Right atrium auricular region (tissue), 2 donors: ENCODE measurements around the gene ADAMTS17. TPM values are rescaled to one million over a fixed set of nuclear protein-coding genes. Genes with fewer than 3 reads are reported as not detected.

Source experiments
- DNase-seq: peaks from one replicate; pipeline ENCODE4 v3.0.0-alpha.2; 2019; ENCODE audit warnings: low spot score
- H3K27ac ChIP-seq, 2 donors: fragments of 200-600 bp; sonication (generic); 1 replicate in 1 of 2; 2 replicates in 1 of 2; pipeline ENCODE4 v1.5.1; 2016 to 2019
- H3K27me3 ChIP-seq, 2 donors: fragments of 200-600 bp; sonication (generic); one replicate each; pipeline versions ENCODE4 v1.5.1 to v1.6.0; 2017 to 2019
- H3K36me3 ChIP-seq: fragments of 200-600 bp; sonication (generic); one replicate; pipeline ENCODE4 v1.5.1; 2016
- H3K4me1 ChIP-seq, 2 donors: fragments of 200-600 bp; sonication (generic); one replicate each; pipeline versions ENCODE4 v1.5.1 to v1.6.0; 2017 to 2019
- H3K4me3 ChIP-seq, 2 donors: fragments of 200-600 bp; sonication (generic); 1 replicate in 1 of 2; 2 replicates in 1 of 2; pipeline ENCODE4 v1.5.1; 2017 to 2019; ENCODE audit warnings: mild to moderate bottlenecking in 1 of 2, moderate library complexity in 1 of 2
- H3K9me3 ChIP-seq, 2 donors: fragments of 200-600 bp; sonication (generic); one replicate each; pipeline ENCODE4 v1.5.1; 2019
- CTCF ChIP-seq, 2 donors: fragments of 200-600 bp; sonication (generic); IDR thresholded peaks; one replicate each; pipeline ENCODE4 v1.5.1; 2019; ENCODE audit warnings: antibody characterized with exemption in 2 of 2
- total RNA-seq, 2 donors: library from RNA; depleted of rRNA; stranded (reverse); fragments of >200 nt; gene quantifications; one replicate each; pipeline ENCODE4 v1.1.0, GENCODE V29; 2016

The ADAMTS17 gene
- total RNA-seq, 2 donors from 2014 or later = 3.6 to 4.4 TPM

DNA sequence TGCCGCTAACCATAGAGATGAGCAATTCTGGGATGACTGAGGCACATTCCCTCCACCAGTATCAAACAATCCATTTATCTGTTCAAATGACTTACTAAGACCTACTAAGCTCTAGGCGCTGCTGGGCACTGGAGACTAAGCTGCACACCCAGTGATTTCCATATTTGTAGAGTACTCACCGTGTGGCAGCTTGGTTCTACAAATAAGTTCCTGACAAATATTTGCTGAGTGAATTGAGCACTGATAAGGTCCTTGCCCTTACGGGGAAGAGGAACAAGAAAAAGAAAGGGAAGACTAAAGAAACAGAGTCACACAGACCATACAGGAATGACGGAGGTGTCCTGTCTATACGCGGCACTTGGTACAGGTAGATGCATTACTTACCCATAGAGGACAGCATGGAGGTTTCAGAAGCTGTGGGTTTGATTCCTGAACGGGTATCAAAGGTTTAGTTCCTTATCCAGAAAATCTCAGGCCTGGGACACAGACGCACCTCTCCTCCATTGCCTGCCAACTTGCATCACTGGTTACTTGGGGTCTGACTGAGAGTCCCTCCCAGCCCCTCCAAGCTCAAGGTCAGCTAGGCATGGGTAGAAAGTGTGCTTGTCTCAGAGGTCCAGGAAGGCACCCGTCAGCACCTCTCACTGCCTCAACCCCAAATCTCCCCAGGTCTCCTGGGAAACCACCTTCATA is 310.0 kb downstream of the ADAMTS17 start:
- Histone ChIP-seq H3K4me1 (peaks cover 0 to 56% of the 10 kb centered on the region in 2 donors), H3K9me3 (peaks cover 0 to 12% of the 10 kb centered on the region in 2 donors), H3K4me3 (no peak overlapping the region), H3K27ac (no peak overlapping the region), H3K27me3 (no peaks in the 10 kb centered on the region), H3K36me3 (no peaks in the 10 kb centered on the region)
- no peak for DNase-seq
- TF ChIP-seq CTCF (IDR thresholded peaks at IDR 0.05) = no peak

DNA sequence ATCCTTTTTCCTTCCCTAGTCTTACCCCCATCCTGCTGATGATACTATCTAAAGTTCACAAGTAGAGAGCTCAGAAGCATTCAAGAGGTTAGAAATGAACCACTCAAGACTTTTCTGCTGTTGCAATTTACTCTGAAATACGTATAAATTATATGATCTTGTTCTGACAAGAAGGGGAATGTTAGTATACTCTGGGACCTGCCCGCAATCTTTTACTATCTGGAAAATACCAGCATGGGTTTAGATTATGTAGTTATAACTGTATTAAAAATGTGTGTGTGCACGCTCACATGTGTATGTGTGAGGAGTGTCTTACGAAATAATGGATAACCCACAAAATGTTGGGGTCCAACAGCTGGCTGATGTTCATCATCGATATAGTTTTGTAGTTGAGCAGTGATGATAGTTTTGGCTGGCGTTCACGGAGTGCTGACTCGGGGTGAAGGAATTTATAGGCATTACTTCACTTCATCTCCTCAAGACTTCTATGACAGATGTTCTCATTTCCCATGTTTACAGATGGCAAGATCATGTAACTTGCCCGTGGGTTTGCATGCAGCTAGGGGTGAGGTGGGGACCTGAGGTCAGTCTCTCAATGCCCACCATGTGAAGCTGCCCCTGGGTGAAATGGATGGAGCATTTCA is 311.1 kb downstream of the ADAMTS17 start:
- Histone ChIP-seq H3K27ac (no peak overlapping the region), H3K4me1 (peaks cover 0 to 56% of the 10 kb centered on the region in 2 donors), H3K36me3 (no peaks in the 10 kb centered on the region), H3K9me3 (peaks cover 0 to 12% of the 10 kb centered on the region in 2 donors), H3K27me3 (no peaks in the 10 kb centered on the region), H3K4me3 (no peak overlapping the region)
- no peak for DNase-seq
- no peak for TF ChIP-seq CTCF (IDR thresholded peaks at IDR 0.05)

DNA sequence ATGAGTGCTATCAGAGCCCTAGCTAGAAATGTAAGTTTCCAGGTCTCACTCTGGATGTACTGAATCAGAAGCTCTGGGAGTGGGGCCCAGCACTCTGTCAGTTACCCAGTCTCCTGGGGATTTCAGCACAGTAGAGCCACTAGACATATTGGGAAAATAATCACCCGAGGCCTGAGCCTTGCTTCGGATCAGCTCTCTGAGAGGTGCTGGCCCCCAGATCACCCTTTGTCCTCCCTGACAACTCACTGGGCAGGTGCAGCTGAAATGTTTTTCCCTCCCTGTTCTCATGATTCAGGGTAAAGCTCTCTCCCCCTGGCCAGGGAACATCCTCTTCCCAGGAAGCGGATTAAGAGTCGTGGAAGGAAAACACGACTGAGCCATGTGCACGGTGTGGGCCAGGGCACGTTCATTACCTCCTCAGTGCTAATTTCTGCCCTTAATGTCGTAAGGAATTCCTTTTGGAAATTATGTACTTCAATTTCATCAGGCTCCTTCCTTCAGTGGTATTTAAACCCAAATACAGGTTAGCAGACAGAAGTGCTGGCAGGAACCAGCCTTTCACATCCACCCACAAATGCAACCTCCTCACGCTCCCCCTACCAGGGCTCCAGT is 311.8 kb downstream of the ADAMTS17 start:
- no peak overlapping the region for H3K27ac ChIP-seq
- no peaks in the 10 kb centered on the region for H3K27me3 ChIP-seq
- no peak overlapping the region for H3K4me3 ChIP-seq
- H3K36me3 ChIP-seq = no peaks in the 10 kb centered on the region
- TF ChIP-seq CTCF (IDR thresholded peaks at IDR 0.05) = no peak
- peak; percentile 21 for DNase-seq
- H3K9me3 ChIP-seq = peaks cover 0 to 12% of the 10 kb centered on the region in 2 donors
- peaks cover 0 to 56% of the 10 kb centered on the region in 2 donors for H3K4me1 ChIP-seq

DNA sequence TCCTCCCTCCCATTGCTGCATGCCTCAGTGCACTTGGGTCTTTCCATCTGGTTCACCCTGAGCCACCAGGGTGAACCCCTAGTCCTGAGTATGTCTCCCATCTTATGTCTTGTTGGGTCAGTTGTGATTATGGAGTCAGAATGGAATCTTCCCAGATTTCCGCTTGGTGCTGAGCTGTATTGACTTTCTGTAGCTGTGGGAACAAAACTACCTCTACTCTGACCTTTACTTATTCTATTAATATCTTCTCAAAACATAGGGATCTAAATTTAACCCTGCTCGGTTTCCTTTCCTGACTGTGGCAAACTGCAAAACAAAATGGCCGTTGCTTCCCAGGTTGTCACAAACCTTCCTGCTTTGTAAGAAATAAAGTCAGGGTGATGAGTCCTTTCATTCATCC is 312.7 kb downstream of the ADAMTS17 start:
- Histone ChIP-seq H3K27ac (peak overlapping the region in 1 of 2 donors; percentile 25), H3K9me3 (peaks cover 0 to 12% of the 10 kb centered on the region in 2 donors), H3K36me3 (no peaks in the 10 kb centered on the region), H3K4me1 (peaks cover 0 to 50% of the 10 kb centered on the region in 2 donors), H3K27me3 (no peaks in the 10 kb centered on the region), H3K4me3 (no peak overlapping the region)
- no peak for DNase-seq
- TF ChIP-seq CTCF (IDR thresholded peaks at IDR 0.05) = no peak

GRCh38 chr15:100026041-100026440 is 315.7 kb downstream of the ADAMTS17 start:
- Histone ChIP-seq H3K27ac (no peak overlapping the region), H3K4me1 (peaks cover 0 to 32% of the 10 kb centered on the region in 2 donors), H3K4me3 (no peak overlapping the region), H3K27me3 (no peaks in the 10 kb centered on the region), H3K36me3 (no peaks in the 10 kb centered on the region), H3K9me3 (peaks cover 0 to 12% of the 10 kb centered on the region in 2 donors)
- TF ChIP-seq CTCF (IDR thresholded peaks at IDR 0.05) = no peak
- DNase-seq = no peak
